IPS-NIHi7 (cell line): ENCODE data around the gene SHISA9.

Experiments used
- DNase-seq: peaks from one replicate; pipeline ENCODE4 v3.0.0; 2012; ENCODE audit warnings: mixed read lengths; ENCODE audit errors: extremely low spot score

SHISA9 gene

DNA sequence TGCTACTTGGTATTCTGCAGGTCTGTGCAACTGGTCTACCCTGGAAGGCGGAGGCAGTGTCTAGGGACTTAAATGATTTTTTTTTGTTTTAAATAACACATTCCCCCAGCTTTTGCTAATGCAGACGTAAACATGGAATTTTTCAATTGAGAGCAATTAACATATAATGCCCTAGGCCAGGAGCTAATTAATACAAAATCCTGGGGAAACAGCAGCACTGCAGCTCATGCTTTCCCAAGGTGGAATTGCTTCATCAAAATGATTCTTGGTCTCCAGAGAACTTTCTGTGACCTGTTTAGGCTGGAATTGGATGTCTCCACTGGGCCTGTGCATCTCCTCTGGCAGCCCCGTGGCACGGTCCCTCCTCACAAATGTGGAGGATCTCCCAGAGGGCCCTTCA, 50.6 kb downstream of the SHISA9 start:
- DNase-seq, result no peak

- no peak for DNase-seq
Observed at GRCh38 chr16:12958366-12958765, 57.0 kb downstream of the SHISA9 start.

- DNase-seq, result no peak
Observed at GRCh38 chr16:12959072-12959471, 57.7 kb downstream of the SHISA9 start.

DNA sequence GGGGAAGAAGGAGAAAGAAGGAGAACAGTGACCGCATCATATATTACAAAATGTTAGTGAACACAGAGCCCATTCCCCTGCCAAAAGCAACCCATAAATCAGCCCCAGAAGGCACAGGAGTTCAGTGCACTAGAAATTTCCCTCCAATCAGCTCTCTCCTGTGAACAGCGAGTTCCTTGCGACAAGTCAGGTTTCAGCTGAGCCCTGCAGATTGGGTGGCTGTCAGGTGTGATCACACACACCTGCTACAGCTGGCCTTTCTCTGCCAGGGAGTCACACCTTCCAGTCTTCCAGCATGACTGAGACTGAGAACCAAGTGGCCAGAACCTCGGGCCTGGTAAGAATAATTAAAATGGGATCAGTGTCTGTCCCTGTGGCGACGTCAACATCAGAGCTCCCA, 60.2 kb downstream of the SHISA9 start:
- no peak for DNase-seq

- DNase-seq, result no peak
Observed at GRCh38 chr16:12964461-12964860, 63.1 kb downstream of the SHISA9 start.

DNA sequence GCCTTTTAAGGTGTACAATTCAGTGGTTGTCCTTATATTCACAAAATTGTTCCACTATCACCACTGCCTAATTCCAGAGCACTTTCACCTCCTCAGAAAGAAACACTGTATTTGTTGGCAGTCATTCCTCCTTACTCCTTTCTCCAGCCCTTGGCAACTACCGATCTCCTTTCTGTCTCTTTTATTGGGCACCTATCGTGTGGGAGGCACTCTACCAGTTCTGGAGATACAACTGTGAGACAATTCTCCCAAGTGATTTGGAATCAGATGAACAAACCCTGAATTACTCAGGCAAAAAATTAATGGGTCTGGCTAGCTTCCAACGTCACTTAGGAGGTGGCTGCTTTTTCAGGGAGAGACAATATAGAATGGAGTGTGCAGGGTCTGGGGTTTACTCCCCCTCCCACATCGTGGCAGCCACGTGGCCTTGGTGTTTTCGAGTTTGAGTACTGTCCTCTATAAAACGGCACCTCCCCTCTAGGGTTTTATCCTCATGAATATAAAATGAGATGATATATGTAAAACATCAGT, 63.9 kb downstream of the SHISA9 start:
- DNase-seq, result no peak

GRCh38 chr16:12971241-12971640, 69.8 kb downstream of the SHISA9 start:
- DNase-seq, result no peak

DNA sequence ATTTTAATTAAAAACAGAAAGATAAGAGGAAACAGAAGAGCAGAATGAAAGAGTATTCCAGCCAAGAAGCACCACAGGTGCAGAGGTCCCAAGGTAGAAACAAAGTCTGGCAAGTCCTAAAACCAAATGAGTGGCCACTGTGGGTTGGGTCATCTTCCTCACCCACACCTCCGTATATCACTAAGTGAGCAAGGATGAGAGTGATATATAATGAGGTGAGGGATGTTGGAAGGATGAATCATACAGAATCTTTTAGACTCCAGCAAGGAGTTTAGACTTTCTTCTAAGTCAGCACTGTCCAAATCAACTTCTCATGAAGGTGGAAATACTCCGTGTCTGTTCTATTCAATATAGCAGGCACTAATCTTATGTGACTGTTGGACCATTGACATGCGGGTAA, 70.8 kb downstream of the SHISA9 start:
- no peak for DNase-seq

- no peak for DNase-seq
Observed at GRCh38 chr16:12975766-12976165, 74.4 kb downstream of the SHISA9 start.

DNA sequence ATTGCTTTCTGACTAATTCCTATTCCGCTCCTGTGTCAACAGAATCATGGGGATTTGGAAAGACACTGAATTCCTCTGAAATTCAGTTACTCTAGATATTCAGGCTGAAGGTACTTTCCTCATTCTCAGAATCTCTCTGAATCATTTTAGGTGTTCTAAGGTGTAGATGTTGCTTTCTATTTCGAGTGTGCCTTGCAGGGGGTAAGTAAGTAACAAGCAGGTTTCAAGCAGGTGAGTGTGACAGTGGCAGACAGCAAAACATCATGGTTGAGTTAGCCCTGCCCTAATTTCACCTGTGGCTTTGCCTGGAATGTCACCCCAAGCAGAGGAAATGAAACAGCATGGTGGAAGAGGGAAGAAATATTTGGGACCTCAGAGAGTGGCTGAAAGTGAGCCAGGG, 75.1 kb downstream of the SHISA9 start:
- no peak for DNase-seq

DNA sequence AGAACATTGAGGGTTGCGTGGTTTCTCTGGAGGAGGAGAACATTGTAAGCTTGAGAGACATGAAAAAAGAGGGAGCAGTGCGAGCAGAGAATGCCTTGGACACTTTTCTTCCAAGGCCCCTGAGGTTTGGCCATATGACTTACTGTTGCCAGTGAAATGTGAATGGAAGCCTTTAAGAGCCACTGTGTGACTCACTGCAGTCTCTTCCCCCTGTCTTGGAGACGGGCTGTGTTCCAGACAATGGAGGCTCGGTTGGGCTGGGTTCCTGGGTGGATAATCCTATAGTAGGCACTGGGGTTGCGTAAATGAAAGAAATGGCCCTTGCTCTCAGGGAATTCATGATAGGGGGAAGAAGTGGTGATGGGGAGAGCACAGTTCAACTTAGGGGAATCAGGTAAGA, 75.5 kb downstream of the SHISA9 start:
- peak; percentile 25 for DNase-seq

DNA sequence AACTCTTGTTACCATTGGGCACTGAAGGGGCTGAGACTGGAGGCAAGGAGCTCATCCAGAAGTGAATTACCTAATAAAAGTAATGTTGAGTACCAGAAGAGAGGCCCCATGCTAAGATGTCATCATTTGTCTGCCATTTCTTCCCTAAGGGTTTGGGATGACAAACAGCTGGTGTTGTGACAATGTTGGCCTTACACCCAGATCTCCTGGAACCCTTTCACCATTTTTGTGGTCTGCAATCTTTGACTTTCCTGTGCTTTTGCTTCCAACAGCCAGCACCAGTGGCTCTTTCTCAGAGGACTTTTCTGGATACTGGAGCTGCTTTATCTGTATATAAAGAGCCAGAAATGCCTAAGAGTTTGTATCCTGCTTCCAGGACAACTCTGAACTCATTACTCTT, 84.1 kb downstream of the SHISA9 start:
- DNase-seq, result no peak

GRCh38 chr16:12988071-12988470, 86.7 kb downstream of the SHISA9 start:
- no peak for DNase-seq

GRCh38 chr16:12992066-12992465, 90.7 kb downstream of the SHISA9 start:
- no peak for DNase-seq

- no peak for DNase-seq
Observed at GRCh38 chr16:12994402-12994801, 93.0 kb downstream of the SHISA9 start.

- DNase-seq, result no peak
Observed at GRCh38 chr16:12995721-12996372, 94.4 kb downstream of the SHISA9 start.

- DNase-seq, result no peak
Observed at GRCh38 chr16:12998361-12999085, 97.1 kb downstream of the SHISA9 start.

- no peak for DNase-seq
Observed at GRCh38 chr16:12999368-12999767, 98.0 kb downstream of the SHISA9 start.

- no peak for DNase-seq
Observed at GRCh38 chr16:13005721-13006247, 104.4 kb downstream of the SHISA9 start.

DNA sequence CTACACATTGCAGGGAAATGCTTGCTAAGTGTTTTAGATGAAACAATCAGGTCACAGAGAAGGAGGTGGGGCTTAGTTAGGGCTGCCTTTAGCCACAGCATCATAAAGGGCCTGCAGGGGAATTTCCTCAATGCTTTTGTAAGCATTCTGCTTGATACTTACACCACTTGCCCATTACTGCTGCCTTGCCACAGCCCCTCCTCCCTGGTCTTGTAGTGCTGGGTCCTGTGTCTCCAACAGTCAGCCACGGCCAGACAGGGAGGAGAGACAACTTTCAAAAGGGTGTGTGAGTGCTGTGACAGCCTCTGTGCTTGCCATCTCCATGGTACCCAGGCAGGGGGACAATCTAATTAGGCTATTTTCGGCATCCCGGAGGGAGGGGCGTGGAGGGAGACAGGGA, 111.2 kb downstream of the SHISA9 start:
- no peak for DNase-seq

DNA sequence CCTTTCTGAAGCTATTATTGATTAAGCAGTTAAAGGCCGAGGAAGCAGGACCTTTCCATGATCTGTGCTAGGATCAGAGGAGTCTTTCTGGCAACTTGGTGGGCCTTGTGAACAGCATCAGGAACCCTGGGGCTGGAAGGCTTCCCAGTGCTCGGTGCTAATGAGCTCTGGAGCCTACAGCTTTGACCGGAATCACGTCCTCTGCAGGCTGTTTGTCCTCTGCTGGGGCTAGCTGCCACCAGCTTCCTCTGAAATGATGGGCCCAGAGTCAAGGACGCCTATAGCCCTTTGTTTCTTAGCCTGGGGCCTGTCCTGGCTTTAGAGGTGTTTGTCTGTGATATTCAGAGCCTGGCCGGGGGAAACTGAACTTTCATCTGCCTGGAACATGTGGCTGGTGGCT, 111.6 kb downstream of the SHISA9 start:
- no peak for DNase-seq

- peak; percentile 80 for DNase-seq
Observed at GRCh38 chr16:13014476-13014875, 113.1 kb downstream of the SHISA9 start.

DNA sequence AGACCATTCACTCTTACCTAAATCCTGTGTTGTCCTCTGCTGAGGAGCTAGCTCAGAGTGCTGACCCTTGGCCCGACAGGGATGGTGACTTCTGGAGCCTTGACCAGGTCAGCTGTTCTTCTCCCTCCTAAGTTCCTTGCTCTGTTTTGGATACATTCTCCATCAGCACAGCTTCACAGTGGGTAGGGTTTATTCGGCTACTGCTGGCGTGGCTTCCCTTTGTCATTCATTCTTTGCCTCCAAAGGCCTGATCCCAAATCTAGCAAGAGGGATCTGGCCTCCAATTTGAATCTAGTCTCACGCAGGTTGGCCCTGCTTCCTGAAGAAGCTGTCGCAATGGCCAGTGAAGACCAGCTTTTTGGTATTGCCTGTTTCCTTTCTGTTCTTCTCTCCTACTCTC, 116.6 kb downstream of the SHISA9 start:
- DNase-seq, result no peak
